SK-N-SH treated with all-trans-retinoic acid at 6 μM for 48 hours (cell line): ENCODE results near the gene SORCS2.

Experiments
- ISL1 ChIP-seq: fragments of 250-450 bp; sonication (Bioruptor Pico); IDR thresholded peaks from 2 replicates; pipeline ENCODE4 v2.1.2; 2022; ENCODE audit warnings: mild to moderate bottlenecking, moderate library complexity
- ZC3H10 ChIP-seq: fragments of 250-450 bp; sonication (Bioruptor Pico); IDR thresholded peaks from 2 replicates; pipeline ENCODE4 v1.5.1; 2021; ENCODE audit warnings: mild to moderate bottlenecking, moderate library complexity
- ZFP3 ChIP-seq: fragments of 250-450 bp; sonication (Bioruptor Pico); IDR thresholded peaks from 2 replicates; pipeline ENCODE4 v1.5.0; 2020; ENCODE audit warnings: mild to moderate bottlenecking, moderate library complexity
- ZFP30 ChIP-seq: fragments of 450-650 bp; formaldehyde crosslinking; IDR thresholded peaks from 2 replicates; pipeline ENCODE4 v1.5.0; 2022; ENCODE audit warnings: mild to moderate bottlenecking, moderate library complexity
- ZNF70 ChIP-seq: fragments of 450-650 bp; formaldehyde crosslinking; IDR thresholded peaks from 2 replicates; pipeline ENCODE4 v1.5.0; 2020; ENCODE audit warnings: mild to moderate bottlenecking, moderate library complexity
- ZNF8 ChIP-seq: fragments of 450-650 bp; formaldehyde crosslinking; IDR thresholded peaks from 2 replicates; pipeline ENCODE4 v1.5.0; 2020; ENCODE audit warnings: mild to moderate bottlenecking, moderate library complexity
- TF ChIP-seq, protein P1 (sequence below): fragments of 250-450 bp; sonication (Bioruptor Pico); IDR thresholded peaks from 2 replicates; pipeline ENCODE4 v1.8.0; 2020; ENCODE audit warnings: mild to moderate bottlenecking, moderate library complexity, borderline replicate concordance

DNA sequence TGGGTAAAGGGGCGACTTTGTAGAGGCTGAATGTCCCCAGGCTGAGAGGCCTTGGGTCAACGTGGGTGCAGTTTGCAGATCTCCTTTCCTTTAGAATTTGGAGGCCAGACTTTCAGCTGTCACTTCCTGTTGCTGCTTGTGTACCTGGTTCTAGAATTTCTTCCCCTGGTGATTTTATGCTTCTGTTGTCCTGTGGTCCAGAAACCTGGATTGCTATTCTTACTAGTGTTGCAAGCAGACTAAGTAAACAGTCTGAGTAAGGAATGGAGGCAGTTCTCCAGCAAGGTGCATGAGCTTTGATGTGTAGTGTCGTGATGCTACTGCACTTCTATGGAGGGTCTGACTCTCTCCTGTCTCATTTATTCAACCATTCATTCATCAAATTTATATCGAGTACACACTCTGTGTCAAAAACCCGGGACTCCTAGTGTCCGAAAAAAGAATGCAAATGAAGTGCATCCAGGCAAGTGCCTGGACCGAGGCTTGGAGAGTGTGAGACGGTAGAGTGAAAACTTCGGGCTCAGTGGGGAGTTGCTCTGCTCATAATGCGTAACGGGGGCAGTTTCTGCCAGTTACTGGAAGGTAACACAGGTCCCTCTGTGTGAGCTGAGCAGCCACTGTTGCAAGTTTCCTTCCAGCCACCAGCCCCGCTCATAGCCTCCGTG lies 83.3 kb downstream of the SORCS2 start:
- TF ChIP-seq, protein P1, sequence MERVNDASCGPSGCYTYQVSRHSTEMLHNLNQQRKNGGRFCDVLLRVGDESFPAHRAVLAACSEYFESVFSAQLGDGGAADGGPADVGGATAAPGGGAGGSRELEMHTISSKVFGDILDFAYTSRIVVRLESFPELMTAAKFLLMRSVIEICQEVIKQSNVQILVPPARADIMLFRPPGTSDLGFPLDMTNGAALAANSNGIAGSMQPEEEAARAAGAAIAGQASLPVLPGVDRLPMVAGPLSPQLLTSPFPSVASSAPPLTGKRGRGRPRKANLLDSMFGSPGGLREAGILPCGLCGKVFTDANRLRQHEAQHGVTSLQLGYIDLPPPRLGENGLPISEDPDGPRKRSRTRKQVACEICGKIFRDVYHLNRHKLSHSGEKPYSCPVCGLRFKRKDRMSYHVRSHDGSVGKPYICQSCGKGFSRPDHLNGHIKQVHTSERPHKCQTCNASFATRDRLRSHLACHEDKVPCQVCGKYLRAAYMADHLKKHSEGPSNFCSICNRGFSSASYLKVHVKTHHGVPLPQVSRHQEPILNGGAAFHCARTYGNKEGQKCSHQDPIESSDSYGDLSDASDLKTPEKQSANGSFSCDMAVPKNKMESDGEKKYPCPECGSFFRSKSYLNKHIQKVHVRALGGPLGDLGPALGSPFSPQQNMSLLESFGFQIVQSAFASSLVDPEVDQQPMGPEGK (CRISPR knock-in tag): no peak
- TF ChIP-seq ZNF8 (CRISPR knock-in tag): no peak
- no peak for TF ChIP-seq ISL1 (CRISPR knock-in tag)
- TF ChIP-seq ZFP30 (CRISPR knock-in tag): no peak
- no peak for TF ChIP-seq ZC3H10 (CRISPR knock-in tag)
- no peak for TF ChIP-seq ZNF70 (CRISPR knock-in tag)
- no peak for TF ChIP-seq ZFP3 (CRISPR knock-in tag)
